HG03565 (cell line): ENCODE results near the gene TEKT5.

Source experiments
- ATAC-seq: cut with Tn5 transposase; IDR thresholded peaks from one replicate; pipeline ENCODE4 v1.9.1; 2021; ENCODE audit warnings: mild to moderate bottlenecking, moderate library complexity; ENCODE audit not compliant: unreplicated experiment

TEKT5 gene

DNA sequence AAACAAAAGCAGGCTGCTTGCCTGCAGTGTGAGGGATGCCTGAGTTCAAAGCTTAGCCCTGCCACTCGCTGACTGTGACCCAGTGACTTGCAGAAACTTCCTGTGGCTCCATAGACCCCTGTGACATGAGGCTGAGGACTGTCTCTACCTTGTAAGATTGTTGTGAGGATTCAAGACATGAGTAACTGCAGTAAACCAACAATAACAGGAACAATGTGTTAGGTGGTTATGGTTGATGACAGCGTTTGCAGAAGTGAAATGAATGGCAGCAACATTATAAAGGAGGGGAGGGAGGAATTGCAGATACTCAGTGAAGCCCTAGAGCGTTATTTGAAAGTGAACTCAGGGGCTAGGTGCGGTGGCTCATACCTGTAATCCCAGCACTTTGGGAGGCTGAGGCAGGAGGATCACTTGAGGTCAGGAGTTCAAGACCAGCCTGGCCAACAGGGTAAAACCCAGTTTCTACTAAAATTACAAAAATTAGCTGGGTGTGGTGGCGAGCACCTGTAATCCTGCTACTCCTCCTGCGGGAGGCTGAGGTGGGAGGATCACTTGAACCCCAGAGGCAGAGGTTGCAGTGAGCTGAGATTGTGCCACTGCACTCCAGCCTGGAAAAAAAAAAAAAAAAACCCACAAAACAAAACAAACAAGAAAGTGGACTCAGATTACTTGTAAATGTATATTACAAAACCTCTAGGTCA is 80.8 kb downstream of the TEKT5 start:
- no peak for ATAC-seq

DNA sequence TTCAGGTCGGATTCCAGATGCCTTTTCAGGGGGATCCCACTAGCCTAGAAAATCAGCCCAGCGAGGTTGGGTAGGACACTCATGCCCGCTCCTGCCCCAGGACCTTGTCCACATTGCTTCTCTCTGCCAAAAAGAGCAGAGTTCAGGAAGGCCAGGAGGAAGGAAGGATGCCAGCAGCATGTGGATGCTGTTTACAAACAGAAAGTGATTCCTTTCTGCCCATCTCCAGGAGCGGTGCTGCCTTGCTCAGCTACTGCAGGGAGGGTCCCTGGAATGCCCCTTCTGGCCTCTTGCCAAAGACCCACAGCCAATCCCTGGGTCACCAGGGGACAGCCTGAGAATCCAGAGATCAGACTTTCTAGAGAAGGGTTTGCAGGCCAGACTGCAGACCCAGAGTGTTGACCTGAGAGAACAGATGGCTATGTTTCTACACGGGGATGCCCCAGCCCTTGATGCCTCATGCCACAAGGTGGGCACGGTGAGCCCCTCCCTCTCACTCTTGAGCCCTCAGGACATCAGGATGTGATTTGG is 82.0 kb downstream of the TEKT5 start:
- no peak for ATAC-seq

DNA sequence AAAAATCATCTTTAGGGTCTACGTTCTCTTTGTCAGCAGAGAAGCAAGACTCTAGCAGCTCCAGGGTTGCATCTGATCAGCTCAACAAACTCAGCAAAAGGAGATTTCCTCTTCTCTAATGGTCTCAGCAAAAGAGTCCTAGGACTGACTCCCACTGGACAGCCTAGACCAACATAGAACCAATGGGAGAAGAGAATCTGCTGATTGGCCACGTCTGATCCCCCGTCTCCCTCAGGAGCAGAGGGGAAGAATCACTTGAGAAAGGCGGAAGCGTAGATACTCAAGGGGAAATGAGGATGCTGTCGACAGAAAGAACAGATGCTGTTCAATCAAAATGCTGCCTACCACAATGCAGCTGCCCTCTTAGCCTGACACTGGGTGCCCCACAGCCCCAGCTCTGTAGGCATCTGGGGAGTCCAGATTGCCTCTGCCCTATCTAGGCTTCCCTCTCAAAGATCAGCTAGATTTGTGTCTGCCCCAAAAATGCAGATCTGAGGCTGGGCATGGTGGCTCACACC is 82.8 kb downstream of the TEKT5 start:
- no peak for ATAC-seq

DNA sequence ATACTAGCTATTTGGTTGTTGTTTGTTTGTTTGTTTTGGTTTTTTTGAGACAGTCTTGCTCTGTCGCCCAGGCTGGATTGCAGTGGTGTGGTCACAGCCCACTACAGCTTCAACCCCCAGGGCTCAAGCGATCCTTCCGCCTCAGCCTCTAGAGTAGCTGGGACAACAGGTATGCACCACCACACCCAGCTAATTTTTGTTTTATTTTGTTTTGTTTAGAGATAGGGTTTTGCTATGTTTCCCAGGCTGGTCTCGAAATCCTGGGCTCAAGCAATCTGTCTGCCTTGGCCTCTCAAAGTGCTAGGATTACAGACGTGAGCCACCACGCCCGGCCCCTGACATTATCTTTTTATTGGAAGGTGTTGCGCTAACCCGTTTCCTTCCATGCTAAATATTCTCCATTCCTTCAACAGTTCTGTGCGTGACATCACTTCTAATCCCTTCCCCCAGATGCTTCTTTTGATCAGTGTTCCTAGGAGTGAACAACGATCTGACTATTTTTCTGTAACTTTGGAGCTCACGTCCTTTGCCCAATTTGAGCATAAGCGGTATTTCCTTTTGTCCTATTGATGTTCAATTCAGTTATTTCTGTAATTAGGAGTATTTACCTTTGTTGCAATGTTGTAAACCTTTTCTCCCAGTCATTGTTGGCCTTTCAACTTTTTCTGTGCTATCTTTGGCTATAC is 84.1 kb downstream of the TEKT5 start:
- no peak for ATAC-seq

DNA sequence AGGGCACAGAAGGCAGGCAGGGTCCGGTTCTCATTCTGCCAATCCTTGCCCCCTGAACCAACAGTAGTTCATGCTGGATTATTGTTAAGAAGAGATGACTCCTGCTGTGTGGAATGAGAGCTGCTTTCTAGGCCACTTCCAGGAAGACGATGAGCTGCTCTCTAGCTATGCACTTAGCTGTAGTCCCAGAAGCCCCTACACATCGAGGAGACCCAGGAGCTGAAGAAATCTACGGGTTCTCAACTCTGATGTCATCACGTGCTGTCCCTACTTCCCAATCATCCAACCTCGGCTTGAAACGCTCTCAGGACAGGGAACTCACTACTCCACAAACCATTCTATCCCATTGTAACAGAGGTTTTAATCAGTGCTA is 85.3 kb downstream of the TEKT5 start:
- ATAC-seq: no peak

DNA sequence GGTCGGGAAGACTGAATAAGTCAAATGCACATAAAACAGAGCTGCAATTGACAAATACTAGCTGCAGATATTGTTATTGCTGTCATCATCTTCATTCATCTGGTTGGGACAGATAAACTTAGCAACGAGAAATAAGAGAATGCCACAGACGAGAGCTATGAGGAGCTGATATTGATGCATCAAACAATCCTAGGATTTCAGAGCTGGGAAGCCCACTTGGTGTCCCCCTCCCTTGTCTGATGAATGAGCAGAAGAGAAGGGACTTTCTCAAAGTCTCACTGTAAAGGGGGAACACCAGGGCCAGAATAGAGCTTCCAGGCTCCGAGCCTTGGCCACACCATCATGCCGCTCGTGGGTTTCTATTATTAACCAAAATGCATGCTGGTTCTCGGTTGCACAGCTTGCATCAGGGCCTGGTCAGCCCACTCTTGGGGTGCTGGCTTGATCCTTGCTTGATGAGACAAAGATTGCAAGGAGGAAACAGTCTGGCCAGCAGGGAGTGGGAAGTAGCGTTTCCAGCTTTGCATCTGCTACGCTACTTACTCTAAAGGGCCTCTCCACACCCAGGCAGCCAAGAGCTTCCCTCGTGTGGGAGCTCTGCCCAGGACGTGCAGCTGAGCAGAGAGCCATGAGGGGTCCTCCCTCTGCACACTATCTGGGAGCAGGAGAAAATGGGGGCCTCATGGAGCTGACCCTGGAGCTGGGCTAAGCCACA is 85.9 kb downstream of the TEKT5 start:
- no peak for ATAC-seq

DNA sequence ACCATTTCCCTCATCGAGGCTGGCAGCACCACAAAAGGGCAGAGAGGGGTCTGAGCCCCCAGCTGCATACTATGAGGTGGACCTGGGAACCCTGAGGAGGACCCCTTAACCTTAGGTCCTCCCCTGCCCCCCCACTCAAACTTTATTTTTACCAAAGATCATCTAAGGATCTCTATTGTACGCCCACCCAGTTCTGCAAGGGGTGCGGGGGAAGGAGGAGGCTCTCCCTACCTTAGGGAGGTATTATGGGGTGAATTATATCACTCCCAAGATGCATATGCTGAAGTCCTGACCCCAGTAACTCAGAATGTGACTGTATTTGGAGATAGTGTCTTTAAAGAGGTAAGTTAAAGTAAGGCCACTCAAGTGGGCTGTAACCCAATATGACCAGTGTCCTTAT is 87.6 kb downstream of the TEKT5 start:
- ATAC-seq: no peak

DNA sequence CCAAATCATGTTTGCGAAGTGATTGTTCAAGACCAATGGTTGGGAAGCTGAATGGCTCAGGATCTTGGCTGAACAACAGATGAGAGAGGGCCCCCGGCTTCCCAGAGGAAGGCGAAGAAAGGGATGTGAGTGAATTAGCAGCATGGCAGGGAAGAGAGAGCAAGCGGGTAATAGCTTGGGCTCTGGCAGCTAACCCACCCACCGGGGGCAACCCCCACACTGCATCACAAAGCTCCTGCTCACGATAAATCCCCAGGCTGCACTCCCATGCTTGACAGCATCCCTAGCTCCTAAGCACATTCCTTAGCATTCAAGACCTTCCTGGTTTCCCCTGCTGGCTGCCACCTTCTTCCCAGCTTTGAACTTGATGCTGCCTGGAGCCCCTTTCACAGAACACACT is 88.1 kb downstream of the TEKT5 start:
- no peak for ATAC-seq

DNA sequence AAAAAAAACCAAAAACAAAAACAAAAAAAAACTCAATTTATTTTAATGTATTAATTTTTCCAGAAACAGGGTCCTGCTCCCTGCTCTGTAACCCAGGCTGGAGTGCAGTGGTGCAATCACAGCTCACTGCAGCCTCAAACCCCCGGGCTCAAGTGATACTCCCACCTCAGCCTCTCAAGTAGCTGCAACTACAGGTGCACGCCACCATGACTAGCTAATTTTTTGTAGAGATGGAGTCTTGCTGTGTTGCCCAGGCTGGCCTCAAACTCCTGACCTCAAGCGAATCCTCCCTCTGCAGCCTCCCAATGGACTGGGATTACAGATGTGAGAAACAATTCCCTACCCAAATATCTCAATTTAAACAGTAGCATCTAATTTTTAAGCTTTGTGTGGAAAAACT is 89.1 kb downstream of the TEKT5 start:
- no peak for ATAC-seq

DNA sequence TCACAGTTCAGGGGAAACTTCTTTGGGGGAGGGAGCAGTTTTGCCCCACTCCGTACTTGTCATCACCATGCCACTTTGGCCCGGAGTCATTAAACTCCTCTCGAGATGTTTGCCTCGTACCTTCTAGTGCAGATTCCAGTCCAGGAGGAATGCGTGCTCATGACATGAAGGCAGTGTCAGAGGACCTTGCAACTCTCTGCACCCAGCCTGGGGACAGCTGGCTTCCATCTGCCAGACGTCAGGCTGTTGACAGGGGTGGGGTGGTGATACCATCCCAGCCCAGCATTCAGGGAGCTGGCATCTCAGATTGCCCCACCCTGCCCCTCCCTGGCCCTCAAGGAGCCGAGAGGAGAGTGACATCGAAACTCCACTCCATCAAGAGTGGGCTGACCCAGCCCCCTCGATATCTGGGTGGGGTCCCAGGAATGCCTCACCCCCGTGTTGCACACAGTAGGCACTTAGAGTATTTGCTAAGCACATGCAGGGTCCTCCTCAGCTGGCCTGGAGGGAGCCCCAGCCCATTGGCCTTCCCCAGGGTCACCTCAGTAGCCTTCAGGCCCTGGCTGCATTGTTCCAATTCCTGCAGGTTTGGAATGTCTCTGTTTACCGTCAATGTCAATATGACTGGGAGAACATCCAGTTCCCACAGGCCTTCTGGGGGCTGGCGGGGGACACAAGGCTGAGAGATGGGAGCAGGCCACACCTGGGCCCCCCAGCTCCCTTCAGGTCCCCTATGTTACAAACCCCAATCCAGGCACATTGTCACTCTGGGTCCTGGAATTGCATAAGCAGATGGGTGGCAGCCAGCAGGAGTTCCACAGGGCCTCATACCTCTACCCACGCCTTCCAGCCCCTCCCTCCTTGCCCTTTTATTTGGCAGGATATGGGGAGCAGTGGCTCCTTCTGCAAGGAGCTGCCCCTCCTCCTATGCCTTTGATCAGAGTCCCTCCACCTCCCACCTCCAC is 93.0 kb downstream of the TEKT5 start:
- no peak for ATAC-seq

DNA sequence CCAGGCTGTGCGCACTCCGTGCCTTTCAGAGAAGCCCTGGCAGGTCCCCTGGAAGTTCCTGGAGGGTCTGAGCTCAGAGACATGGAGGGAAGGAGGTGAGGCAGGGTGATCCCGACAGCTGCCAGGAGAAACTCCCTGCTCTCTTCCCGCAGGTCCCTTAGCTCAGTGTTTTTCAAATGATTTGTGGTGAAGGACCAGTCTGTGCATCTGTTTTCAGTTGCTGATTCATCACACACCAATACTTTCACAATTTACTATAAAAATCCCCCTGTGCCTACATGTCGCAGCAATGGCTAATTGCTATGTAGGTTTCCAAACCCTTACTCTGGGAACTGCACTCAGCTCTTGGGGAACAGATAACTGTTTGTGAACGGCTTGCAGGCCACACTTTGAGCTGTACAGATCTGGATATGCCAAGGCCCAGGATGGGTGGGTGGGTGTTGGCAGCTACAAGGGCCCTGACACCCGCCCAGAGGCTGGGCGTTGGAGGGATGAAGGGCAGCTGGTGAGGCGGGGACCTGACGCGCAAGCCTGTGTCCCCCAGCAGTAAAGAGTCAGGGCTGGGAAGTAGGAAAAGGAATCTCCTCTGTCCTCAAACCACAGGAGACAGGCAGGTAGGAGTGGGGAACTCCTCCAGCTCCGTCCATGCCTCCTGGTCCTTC is 93.8 kb downstream of the TEKT5 start:
- no peak for ATAC-seq

DNA sequence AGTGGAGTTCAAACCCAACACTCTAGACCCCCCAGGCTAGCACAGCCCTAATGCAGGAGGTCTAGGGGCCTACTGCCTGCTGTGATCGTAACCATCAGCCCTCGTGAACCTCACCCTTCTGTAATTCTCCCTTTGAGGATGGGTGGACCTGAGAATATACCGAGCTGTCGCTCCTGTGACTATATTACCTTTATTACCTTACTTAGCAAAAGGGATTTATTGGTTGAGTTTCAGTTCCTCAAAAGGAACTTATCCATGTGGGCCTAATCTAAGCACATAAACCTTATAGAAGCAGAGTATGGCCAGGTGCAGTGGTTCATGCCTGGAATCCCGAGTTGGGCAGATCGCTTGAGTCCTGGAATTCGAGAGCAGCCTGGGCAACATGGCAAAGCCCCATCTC is 95.1 kb downstream of the TEKT5 start:
- peak; percentile 42 for ATAC-seq

DNA sequence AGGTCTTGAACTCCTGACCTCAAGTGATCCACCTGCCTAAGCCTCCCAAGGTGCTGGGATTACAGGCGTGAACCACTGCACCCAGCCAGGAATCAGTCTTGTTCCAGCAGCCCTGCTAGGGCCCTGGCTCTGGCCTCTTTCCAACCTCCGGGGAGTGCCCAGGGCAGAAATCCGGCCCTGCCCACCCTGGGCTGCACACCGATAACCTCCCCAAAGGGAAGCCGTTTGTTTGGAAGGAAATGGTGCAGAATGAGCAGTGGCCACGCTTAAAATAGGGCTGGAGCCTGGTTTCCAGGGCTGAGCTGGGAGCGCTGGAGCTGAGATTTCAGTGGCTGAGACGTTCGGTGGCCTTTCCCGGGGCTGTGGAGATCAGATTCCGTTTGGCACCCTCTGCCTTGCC is 96.6 kb downstream of the TEKT5 start:
- ATAC-seq: no peak

DNA sequence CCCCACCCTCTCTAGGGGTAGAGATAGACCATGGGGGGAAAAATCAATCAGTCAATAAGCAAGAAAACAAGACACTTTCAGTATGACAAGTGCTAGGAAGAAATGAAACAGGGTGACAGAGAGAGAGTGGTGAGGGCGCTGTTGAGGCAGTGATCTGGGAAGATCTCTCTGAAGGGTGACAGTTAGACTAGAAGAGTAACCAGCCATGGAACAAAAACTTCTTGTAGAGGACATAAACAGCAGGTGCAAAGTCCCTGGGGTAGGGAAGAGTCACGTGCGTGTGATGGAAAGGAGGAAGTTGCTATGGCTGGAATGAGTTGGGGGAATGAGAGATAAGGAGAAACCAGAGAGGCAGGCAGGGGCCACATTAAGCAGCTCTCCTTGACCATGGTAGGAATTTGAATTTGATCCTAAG is 97.5 kb downstream of the TEKT5 start:
- no peak for ATAC-seq

DNA sequence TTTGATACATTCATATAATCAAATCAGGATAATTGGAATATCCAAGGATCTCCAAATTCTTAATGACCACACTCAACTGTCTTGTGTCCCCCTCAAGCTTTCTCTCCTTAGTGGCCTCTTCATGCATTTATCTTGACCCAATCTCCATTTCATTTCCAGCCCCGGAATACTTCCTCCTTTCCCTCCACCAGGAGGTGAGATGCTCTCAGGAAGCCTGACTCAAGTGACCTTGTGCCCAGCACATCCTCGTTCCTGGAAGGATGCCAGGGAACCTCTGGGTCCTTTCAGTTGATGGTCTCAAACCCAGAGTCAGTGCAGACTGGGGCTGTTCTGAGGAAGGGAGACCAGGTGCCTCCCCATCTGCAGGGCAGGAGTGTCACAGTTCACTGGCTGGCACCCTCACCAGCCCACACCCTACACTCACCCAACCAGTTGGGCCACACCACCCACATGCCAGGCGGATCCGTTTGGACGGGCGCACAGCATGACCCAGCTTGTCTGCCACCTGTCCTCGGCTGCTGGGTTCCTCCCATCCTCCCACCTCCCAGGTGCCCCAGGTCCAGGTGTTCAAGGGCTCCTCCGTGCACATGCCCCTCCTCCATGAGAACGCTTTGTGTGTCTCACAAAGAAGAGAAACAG is 100.3 kb downstream of the TEKT5 start:
- no peak for ATAC-seq

DNA sequence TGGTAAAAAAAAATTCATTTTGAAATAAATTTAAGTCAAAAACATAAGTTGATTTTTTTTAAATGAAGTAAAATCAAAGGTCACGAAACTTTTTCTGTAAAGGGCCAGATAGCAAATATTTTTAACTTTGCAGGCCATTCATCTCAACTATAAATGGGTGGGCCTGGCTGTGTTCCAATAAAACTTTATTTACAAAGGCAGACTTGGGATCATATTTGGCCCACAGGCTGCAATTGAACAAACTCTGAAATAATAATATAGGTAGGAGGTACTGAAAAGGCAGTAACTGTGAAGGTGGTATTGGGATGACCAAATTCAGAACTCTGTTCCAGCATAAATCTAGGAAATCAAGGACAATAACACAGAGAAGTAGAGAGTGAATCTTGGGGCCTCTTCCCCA is 102.1 kb downstream of the TEKT5 start:
- ATAC-seq: no peak

DNA sequence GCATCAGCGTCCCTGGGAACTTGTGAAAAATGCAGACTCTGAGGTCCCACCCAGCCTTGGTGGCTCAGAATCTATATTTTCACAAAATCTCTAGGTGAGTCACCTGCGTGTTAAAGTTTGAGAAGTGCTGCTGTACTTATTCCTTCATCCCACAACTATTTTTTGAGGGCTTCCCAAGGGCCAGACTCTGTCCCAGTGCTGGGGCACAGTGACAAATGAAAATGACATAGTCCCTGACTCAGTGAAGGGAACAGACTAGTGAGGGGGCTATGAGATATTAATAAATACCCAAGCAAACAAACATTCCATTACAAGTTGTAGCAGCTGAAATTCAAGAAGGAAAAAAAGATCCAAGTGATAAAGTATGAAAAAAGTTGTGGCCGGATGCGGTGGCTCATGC is 104.4 kb downstream of the TEKT5 start:
- no peak for ATAC-seq

DNA sequence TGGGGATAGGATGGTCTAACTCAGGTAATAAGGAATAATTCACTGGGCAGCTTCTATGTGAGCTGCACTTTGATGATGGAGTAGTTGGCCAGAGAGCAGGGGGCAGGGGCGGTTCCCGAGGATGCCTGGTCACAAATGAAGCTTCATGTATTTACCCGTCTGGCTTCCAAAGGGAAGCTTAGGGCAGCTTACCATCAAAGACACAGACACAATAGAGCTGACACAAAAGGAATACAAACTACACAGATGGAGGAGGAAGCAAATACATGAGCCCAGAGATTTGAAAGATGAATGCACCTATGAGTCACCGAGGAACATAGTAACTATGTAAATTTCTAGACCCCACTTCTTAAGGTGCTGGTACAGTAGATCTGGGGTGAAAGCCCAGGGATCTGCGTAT is 105.6 kb downstream of the TEKT5 start:
- no peak for ATAC-seq

DNA sequence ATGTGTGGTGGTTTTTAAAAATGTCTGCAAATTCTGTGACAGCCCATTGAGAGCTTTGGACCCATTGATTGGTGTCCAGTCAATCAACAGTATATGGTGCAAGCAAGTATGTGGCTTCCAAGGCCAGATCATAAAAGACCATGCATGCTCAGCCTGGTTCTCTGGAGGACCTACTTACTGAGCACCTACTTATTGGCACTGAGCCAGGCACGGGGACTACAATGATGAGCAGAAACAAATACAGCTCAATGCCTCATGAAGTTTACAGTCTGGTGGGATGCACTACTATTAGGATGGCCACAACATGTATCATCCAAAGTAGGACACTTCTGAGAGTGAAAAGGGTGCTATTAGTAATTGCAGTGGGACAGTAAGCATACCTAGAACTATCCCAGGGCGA is 107.1 kb downstream of the TEKT5 start:
- ATAC-seq: no peak
